ENCODE results near the gene SMIM7.

Gene SMIM7

GRCh38 chr19:16620018-16620417, 39.9 kb downstream of the SMIM7 start:
- DNase-seq = no peak

DNA sequence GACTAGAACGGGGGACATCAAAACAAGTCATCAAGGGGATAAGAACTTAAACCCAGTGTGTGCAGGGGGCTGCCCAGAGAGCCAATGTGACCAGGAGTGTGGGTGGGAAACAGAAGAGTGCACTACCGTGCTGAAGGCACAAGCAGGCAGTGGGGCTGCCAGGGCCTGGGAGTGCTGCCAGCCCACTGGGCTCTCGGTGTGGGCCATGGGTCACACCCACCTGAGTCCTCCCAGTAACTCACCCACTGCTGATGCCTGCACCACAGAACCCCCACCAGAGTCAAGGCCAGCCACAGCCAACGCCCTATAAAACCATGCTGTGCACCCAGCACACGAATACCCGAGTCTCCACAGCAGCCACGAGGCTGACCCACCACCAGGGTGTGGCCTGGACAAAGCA, 40.5 kb downstream of the SMIM7 start:
- peak; percentile 50 for DNase-seq

GRCh38 chr19:16618248-16618647, 41.7 kb downstream of the SMIM7 start:
- no peak for DNase-seq

DNA sequence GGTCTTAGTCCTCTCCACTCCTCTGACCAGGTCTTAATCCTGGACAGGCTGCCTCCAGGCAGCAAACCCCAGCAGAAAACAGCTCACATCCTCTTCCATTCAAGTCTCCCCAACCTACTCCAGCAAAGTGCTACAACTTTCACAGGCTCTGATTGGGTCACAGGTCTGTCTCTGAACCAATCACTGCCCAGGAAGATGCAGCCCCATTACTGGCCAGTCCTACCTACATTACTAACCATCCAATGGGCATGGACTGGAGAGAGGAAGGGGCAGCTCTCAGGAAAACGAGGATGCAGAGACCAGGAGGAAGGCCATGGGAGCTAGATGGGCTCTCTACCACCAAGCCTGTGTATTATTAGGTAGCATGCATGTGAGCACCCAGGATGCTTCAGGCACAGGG, 44.1 kb downstream of the SMIM7 start:
- no peak for DNase-seq

- no peak for DNase-seq
Observed at GRCh38 chr19:16614941-16615340, 45.0 kb downstream of the SMIM7 start.

- DNase-seq = no peak
Observed at GRCh38 chr19:16613841-16614240, 46.1 kb downstream of the SMIM7 start.

DNA sequence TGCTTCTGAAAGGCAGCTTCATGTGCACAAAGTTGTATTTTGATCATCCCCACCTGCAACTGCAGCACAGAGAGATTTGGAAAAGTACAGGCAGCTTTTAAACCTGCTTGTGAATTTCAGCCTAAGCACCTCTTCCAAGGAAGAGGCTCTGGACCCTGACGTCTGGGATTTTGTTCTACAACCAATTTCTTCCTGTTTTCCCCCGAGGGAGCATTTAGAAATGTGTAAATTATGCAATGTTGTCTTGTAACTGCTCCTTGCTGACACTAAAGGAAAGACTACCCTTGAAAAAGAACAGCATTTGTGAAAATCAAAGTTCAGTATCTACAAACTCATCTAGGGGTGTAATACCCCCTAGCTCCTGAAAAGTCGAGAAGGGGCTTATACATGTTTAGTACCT, 47.3 kb downstream of the SMIM7 start:
- no peak for DNase-seq

- no peak for DNase-seq
Observed at GRCh38 chr19:16611121-16611520, 48.8 kb downstream of the SMIM7 start.

DNA sequence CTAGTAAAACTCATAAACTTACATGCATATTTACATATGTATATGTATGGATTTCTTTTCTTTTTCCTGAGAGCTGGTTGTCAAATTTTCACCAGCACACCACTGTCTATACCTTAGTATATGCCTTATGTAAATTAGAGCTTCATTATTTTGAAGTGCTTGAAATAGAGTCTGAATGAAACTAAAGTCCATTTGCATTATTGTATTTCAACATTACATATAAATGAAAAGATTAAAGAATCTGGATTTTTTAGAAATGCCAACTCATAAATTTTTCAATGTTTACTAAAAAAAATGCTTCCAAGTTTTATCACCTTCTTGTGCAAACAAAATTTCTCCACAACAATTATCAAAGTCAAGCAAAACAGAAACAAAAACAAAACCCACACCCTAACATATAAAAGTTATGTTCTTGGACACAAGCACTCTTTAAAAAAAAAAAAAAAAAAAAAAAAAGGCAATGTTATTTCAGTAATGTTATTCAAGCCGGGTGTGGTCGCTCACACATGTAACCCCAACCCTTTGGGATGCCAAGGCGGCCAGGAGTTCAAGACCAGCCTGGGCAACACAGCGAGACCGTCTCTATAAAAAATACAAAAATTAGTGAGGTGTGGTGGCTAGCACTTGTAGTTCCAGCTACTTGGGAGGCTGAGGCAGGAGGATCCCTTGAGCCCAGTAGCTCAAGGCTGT, 50.3 kb downstream of the SMIM7 start:
- no peak for DNase-seq

- peak; percentile 79 for DNase-seq
Observed at GRCh38 chr19:16608290-16608739, 51.6 kb downstream of the SMIM7 start.

DNA sequence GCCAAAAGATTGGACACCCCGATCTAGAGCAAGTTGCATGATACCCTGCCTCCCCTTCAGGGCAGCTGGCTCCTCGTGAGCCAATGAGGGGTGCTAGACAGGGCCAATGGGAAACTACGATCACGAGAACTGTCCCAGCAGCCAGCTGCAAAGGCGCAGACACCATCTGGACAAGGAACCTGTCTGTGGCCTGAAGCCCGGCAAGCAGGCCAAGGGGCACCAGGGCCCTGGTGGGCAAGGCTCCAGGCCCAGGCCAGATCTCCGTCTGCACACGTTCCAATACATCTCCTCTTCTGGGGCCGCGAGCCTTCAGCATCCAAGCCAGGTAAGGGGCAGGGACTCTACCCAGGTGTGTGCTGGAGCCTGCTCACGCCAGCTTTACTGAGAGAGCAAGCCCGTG, 52.1 kb downstream of the SMIM7 start:
- DNase-seq = no peak

DNA sequence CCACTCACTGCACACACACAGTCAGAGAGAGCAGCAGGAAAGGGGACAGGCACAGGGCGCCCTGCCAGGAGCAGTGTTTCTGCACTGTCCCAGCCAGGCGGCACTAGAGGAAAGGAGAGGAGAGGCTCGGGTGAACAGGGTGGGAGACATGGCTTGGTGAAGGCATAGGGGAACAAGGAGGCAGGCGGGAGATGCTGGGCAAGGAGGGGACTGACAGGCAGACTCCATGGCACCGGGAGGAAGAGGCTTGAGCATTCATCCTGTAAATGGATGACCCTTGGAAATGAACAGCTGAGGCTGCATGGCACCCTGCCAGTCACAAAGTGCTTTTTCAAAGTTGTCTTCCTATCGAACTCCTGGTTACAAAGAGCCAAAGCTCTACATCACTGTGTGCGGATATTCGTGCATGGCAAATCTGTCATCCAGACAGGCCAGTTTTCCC, 54.4 kb downstream of the SMIM7 start:
- no peak for DNase-seq

DNA sequence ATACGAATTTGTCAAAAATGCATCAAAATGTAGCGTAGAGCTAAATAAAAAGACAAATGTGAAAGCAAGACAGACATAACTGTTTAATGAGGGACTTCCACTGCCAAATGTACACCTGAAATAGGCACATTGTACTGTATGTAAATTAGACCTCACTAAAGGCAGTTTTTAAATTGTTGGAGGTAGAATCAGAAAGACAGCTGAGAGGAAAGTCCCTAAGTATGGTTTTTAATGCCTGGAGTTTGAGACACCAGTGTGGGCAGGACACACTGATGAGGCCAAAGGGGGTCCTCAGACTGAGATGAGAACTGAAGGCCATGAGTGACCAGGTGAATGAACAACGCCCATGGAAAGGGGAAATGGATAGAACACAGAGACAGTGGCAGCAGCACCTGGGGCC, 54.8 kb downstream of the SMIM7 start:
- DNase-seq = no peak

DNA sequence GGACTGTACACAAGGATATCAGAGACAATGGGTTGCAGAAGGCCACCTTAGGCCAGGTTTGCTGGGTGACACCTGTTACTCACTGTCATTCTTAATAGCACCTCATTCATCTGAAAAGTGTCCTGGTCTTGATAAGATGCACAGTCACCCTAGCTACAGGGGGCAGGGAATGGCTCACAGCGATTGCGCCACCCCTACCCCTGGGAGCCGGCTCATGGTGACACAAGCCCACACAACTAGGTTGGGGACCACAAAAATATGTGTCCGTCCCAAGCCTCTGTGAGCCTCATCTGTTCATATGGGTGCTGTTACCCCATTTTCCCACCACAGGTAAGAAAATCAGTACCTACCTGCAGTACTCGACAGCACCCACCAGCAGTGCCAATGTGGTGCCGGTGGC, 55.3 kb downstream of the SMIM7 start:
- DNase-seq = peak; percentile 41

- no peak for DNase-seq
Observed at GRCh38 chr19:16603090-16603489, 56.9 kb downstream of the SMIM7 start.

DNA sequence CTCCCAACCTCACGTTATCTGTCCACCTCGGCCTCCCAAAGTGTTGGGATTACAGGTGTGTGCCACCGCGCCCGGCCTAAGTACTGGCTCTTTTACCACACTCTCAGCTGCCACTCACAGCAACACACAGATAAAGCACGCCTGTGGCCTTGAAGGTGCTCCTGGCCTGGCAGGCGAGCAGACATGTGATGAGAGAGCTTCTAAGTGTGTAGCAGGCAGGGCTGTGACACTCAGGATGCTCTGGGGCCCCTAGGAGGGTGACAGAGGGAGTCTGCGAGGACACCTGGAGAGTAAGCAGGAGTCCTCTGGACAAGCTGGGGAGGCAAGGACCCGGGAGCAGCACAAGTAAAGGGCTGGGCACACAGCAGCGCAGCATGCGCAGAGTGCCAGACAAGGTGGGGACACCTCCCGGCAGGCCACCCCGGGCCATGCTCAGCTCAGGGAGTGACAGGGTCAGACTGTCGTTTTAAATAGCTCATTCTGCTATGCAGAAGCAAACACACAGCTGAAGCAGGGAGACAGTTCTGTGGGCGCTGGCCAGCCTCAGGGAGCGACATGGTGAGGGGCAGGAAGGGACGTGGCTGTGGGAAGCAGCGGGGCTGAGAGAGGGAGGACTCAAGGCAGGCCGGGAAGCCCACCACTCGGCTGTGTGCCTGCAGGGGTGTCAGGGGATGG, 58.4 kb downstream of the SMIM7 start:
- no peak for DNase-seq

GRCh38 chr19:16600824-16601223, 59.1 kb downstream of the SMIM7 start:
- DNase-seq = no peak

- DNase-seq = no peak
Observed at GRCh38 chr19:16599655-16600346, 60.1 kb downstream of the SMIM7 start.

DNA sequence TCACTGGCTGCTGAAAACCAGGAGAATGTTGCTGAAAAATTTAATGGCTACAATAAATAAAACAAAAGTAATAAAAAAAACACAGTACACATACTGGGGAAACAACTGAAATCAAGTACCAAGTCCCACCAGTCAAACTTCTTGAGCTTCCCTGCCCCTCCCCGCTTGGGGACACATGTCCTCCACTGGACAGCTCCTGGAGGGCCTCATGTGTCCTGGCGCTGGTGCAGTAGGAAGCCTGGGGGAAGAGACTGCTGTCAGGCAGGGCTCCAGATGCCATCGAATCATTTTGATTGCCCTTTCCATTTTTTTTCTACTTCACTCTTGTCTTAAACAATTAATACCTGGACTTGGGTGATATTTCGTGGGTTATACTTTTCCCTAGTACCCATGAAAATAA, 61.1 kb downstream of the SMIM7 start:
- no peak for DNase-seq

DNA sequence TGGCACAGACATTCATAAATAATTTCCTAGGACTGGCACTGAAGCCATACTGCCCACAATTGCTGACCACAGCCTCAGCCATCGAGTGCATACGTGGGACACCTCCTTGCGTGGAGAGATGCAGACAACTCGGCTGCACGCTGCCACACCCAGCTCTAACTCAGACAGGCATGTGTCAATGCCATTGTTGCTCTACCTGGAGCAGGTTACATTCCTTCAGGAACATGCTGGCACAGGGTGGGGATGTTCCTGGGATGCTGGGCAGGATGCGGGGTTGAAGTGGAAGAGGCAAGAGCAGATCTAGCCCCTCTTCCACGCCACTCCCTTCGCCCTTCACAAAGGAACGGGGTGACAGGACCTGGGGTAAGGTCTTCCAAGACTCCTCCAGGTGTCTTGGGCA, 63.5 kb downstream of the SMIM7 start:
- DNase-seq = no peak
